Progenitor cell of endocrine pancreas (in vitro differentiated cells): Measurements from ENCODE around the gene EML6. TPM values are rescaled to one million over a fixed set of nuclear protein-coding genes. Genes with fewer than 3 reads are reported as not detected.

Experiments
- DNase-seq: peaks from one replicate; pipeline ENCODE4 v3.0.0; 2021; ENCODE audit warnings: low spot score; ENCODE audit not compliant: unreplicated experiment
- H3K27ac Mint-ChIP-seq: 2 replicates; pipeline ENCODE4 v1.8.0; 2021; ENCODE audit warnings: mild to moderate bottlenecking, moderate library complexity, mixed read lengths
- H3K27me3 Mint-ChIP-seq: 2 replicates; pipeline ENCODE4 v1.8.0; 2021; ENCODE audit warnings: mixed read lengths
- H3K36me3 Mint-ChIP-seq: 2 replicates; pipeline ENCODE4 v1.8.0; 2022; ENCODE audit warnings: mixed read lengths; ENCODE audit not compliant: insufficient read depth
- H3K4me1 Mint-ChIP-seq: 2 replicates; pipeline ENCODE4 v1.8.0; 2021; ENCODE audit warnings: low read depth, mixed read lengths
- H3K4me3 Mint-ChIP-seq: 2 replicates; pipeline ENCODE4 v1.8.0; 2021; ENCODE audit warnings: low read depth, mild to moderate bottlenecking, moderate library complexity, mixed read lengths
- H3K9me3 Mint-ChIP-seq: 2 replicates; pipeline ENCODE4 v1.8.0; 2021; ENCODE audit warnings: low read depth, mixed read lengths
- total RNA-seq: library from RNA; stranded (reverse); gene quantifications from 2 replicates; pipeline ENCODE4 v1.2.1, GENCODE V29; 2021
- TF ChIP-seq, protein P1 (sequence below): fragments of 200-600 bp; sonication (generic); IDR thresholded peaks from one replicate; pipeline ENCODE4 v1.5.0; 2021; ENCODE audit warnings: antibody characterized with exemption, mild to moderate bottlenecking; ENCODE audit not compliant: unreplicated experiment

Gene EML6
- total RNA-seq, 1 donor from 2014 or later, result 2.6 TPM

DNA sequence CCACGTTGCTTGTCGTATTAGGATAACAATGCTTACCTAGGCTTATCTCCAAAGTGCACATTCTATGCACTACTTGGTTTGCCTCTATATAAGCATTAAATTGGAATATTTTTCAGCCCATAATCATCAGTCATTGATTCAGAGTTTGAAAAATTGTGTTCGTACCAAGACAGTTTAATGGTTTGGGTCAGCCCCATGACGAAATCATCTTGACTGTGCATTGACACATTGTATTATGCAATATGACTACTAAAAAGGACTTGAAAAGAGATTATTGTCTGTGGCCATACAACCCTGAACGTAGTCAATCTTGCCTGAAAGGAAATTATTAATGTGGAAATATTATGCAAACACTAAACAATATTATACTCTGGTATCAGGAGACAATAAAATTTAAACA, 141.3 kb downstream of the EML6 start:
- Mint-ChIP-seq H3K9me3 (no peaks in the 10 kb centered on the region), H3K36me3 (no peaks in the 10 kb centered on the region), H3K4me1 (no peaks in the 10 kb centered on the region)

DNA sequence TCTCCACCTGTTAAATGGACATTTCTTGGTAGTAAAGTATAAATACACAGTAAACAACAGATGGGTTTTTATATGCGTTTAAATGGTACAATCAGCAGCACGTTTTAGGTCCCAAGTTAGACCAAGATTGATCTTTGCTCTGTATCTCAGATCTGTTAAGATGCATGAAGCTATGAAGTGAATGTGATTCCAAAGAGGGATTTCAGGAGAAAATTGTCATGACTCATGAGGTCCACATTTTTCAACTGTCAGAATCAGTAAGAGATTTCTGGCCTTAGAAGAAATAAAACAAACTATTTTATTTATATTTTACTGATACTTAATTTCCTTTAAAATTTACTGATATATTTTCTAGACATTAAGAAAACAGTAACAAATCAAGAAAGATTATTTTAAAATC, 142.7 kb downstream of the EML6 start:
- Mint-ChIP-seq H3K27me3 (no peaks in the 10 kb centered on the region), H3K27ac (no peak overlapping the region), H3K4me3 (no peak overlapping the region), H3K36me3 (no peaks in the 10 kb centered on the region), H3K9me3 (no peaks in the 10 kb centered on the region), H3K4me1 (no peaks in the 10 kb centered on the region)
- TF ChIP-seq, protein P1, sequence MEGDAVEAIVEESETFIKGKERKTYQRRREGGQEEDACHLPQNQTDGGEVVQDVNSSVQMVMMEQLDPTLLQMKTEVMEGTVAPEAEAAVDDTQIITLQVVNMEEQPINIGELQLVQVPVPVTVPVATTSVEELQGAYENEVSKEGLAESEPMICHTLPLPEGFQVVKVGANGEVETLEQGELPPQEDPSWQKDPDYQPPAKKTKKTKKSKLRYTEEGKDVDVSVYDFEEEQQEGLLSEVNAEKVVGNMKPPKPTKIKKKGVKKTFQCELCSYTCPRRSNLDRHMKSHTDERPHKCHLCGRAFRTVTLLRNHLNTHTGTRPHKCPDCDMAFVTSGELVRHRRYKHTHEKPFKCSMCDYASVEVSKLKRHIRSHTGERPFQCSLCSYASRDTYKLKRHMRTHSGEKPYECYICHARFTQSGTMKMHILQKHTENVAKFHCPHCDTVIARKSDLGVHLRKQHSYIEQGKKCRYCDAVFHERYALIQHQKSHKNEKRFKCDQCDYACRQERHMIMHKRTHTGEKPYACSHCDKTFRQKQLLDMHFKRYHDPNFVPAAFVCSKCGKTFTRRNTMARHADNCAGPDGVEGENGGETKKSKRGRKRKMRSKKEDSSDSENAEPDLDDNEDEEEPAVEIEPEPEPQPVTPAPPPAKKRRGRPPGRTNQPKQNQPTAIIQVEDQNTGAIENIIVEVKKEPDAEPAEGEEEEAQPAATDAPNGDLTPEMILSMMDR, result no peak
- DNase-seq, result no peak

More for the DNA sequence above, 141.3 kb downstream of the EML6 start:
- Mint-ChIP-seq H3K27ac (no peak overlapping the region), H3K27me3 (no peaks in the 10 kb centered on the region), H3K4me3 (no peak overlapping the region)
- TF ChIP-seq, protein P1, result no peak
- DNase-seq, result no peak

DNA sequence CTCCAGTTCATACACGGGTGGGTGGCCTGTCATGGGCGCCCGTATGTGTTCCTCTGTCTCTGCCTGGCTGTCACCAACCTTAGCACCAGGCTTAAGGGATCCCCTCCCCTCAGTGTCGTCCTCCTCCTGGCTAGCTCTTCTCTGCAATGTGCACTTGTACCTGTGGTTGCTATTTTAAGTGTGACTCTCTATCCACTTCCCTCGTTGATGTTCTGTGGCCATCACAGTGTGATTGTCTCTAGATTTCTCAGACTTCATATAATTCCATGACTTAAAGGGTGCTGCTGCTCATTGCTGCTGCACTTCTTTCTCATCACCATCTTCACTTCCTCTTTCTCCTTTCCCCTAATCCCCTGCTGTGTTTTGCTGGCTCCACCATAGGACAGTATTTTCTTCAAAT, 143.4 kb downstream of the EML6 start:
- no peak overlapping the region for H3K27ac Mint-ChIP-seq
- H3K9me3 Mint-ChIP-seq, result no peaks in the 10 kb centered on the region
- TF ChIP-seq, protein P1, result no peak
- H3K36me3 Mint-ChIP-seq, result no peaks in the 10 kb centered on the region
- no peak for DNase-seq
- H3K27me3 Mint-ChIP-seq, result no peaks in the 10 kb centered on the region
- no peak overlapping the region for H3K4me3 Mint-ChIP-seq
- no peaks in the 10 kb centered on the region for H3K4me1 Mint-ChIP-seq

DNA sequence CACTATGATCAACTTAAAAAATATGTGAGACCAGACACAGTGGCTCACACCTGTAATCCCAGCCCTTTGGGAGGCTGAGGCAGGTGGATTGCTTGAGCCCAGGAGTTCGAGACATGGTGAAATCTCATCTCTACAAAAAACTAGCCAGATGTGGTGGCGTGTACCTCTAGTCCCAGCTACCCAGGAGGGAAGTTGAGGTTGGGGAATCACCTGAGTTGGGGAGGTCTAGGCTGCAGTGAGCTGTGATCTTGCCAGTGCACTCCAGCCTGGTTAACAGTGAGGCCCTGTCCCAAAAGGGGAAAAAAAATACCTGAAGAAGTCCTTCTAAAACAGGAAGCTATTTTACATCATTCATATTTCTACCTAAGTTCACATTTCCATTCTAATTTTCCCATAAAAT, 144.0 kb downstream of the EML6 start:
- Mint-ChIP-seq H3K4me1 (no peaks in the 10 kb centered on the region), H3K27me3 (no peaks in the 10 kb centered on the region), H3K27ac (no peak overlapping the region), H3K9me3 (no peaks in the 10 kb centered on the region), H3K36me3 (no peaks in the 10 kb centered on the region), H3K4me3 (no peak overlapping the region)
- DNase-seq, result no peak
- TF ChIP-seq, protein P1, result no peak

DNA sequence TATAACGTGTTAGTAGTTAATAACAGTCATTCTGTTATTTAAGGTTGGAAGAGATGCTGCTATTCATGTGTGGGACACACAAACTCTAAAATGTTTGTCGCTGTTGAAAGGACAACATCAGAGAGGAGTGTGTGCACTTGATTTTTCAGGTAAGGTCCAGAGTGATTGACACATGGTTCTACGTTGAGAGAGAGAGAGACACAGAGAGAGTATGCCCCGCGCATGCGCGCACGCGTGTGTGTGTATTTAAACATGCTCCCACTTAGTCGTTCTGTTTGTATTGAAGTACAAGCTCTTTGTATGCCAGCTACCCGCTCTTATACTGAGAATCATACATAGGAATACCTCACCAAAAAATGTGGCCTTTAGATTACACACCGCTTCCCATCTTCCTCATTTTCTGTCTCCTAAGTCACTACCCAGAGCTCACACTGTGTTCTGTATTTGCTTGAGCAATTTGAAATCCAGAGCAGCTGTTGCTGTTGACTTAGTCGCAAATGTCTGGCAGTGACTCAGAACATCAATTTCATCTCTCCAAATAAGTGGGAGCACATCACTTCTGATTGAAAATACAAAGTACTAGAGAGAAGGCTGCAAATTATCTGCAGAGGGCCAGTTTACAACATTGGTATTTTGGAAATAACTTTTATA, 148.1 kb downstream of the EML6 start:
- TF ChIP-seq, protein P1, result no peak
- peaks cover 3% of the 10 kb centered on the region for H3K4me1 Mint-ChIP-seq
- no peak for DNase-seq
- no peaks in the 10 kb centered on the region for H3K9me3 Mint-ChIP-seq
- no peaks in the 10 kb centered on the region for H3K27me3 Mint-ChIP-seq
- no peak overlapping the region for H3K27ac Mint-ChIP-seq
- H3K4me3 Mint-ChIP-seq, result no peak overlapping the region
- no peaks in the 10 kb centered on the region for H3K36me3 Mint-ChIP-seq
